GM18870 (cell line): ENCODE measurements around the gene BRCA2.

Source experiments
- ATAC-seq: cut with Tn5 transposase; IDR thresholded peaks from one replicate; pipeline ENCODE4 v1.9.1; 2021; ENCODE audit warnings: moderate library complexity; ENCODE audit not compliant: unreplicated experiment

BRCA2 gene

GRCh38 chr13:32315238-32316027 lies at the start of gene BRCA2, which contains the start of gene ZAR1L:
BRCA2 (plus strand) TSS chr13:32315508; CDS start chr13:32316461, 953 bp downstream.
ZAR1L (minus strand) TSS chr13:32315363; CDS start chr13:32311925, 3,438 bp downstream.
- ATAC-seq = peak; percentile 83

GRCh38 chr13:32265726-32266125 lies 49.6 kb upstream of the BRCA2 start:
- ATAC-seq = no peak

GRCh38 chr13:32266130-32266529 lies 49.2 kb upstream of the BRCA2 start:
- no peak for ATAC-seq

- ATAC-seq = peak; percentile 53
Observed at GRCh38 chr13:32267836-32268439, 47.4 kb upstream of the BRCA2 start.

- no peak for ATAC-seq
Observed at GRCh38 chr13:32272021-32272683, 43.2 kb upstream of the BRCA2 start.

GRCh38 chr13:32277839-32278238 lies 37.5 kb upstream of the BRCA2 start:
- no peak for ATAC-seq

- ATAC-seq = no peak
Observed at GRCh38 chr13:32278426-32278825, 36.9 kb upstream of the BRCA2 start.

- no peak for ATAC-seq
Observed at GRCh38 chr13:32281096-32281495, 34.2 kb upstream of the BRCA2 start.

GRCh38 chr13:32282096-32282711 lies 33.1 kb upstream of the BRCA2 start:
- ATAC-seq = no peak

GRCh38 chr13:32284927-32285632 lies 30.2 kb upstream of the BRCA2 start:
- ATAC-seq = no peak

GRCh38 chr13:32285633-32285965 lies 29.7 kb upstream of the BRCA2 start:
- no peak for ATAC-seq

GRCh38 chr13:32297206-32297605 lies 18.1 kb upstream of the BRCA2 start:
- no peak for ATAC-seq

GRCh38 chr13:32298695-32299094 lies 16.6 kb upstream of the BRCA2 start:
- no peak for ATAC-seq

- no peak for ATAC-seq
Observed at GRCh38 chr13:32299893-32300292, 15.4 kb upstream of the BRCA2 start.

GRCh38 chr13:32300406-32300805 lies 14.9 kb upstream of the BRCA2 start:
- ATAC-seq = no peak

GRCh38 chr13:32300920-32301319 lies 14.4 kb upstream of the BRCA2 start:
- ATAC-seq = no peak

GRCh38 chr13:32302461-32302860 lies 12.8 kb upstream of the BRCA2 start:
- no peak for ATAC-seq

- ATAC-seq = no peak
Observed at GRCh38 chr13:32305646-32306045, 9.7 kb upstream of the BRCA2 start.

GRCh38 chr13:32309312-32310133 lies 5.8 kb upstream of the BRCA2 start:
- no peak for ATAC-seq

- ATAC-seq = peak; percentile 59
Observed at GRCh38 chr13:32310134-32310706, 5.1 kb upstream of the BRCA2 start.
